ENCODE data around the gene CD300LD. TPM values are rescaled to one million over a fixed set of nuclear protein-coding genes. Genes with fewer than 3 reads are reported as not detected.

CD300LD gene
- total RNA-seq, 3 donors from 2014 or later: not detected

- no peak overlapping the region for H3K4me3 ChIP-seq
- no peak overlapping the region for H3K27ac ChIP-seq
- no peak for DNase-seq (ENCODE audit: low spot score in 2 of 2)
- no peaks in the 10 kb centered on the region for H3K9me3 ChIP-seq
- intact Hi-C loops (cut with DNase I; ENCODE audit: low total_unique reads): no loop called here
- peaks cover 0 to 34% of the 10 kb centered on the region in 2 donors for H3K27me3 ChIP-seq
- TF ChIP-seq POLR2AphosphoS5 (IDR thresholded peaks at IDR 0.05): no peak
- no peak for TF ChIP-seq POLR2A (IDR thresholded peaks at IDR 0.05)
- no peaks in the 10 kb centered on the region for H3K4me1 ChIP-seq
- no peaks in the 10 kb centered on the region for H3K36me3 ChIP-seq
These were observed 3.1 kb upstream of the CD300LD start for GRCh38 chr17:74595037-74595750.

- peaks cover 0 to 20% of the 10 kb centered on the region in 2 donors for H3K27me3 ChIP-seq
- no peak for TF ChIP-seq POLR2AphosphoS5 (IDR thresholded peaks at IDR 0.05)
- no peak for TF ChIP-seq POLR2A (IDR thresholded peaks at IDR 0.05)
- TF ChIP-seq CTCF (IDR thresholded peaks at IDR 0.05): no peak
- no peaks in the 10 kb centered on the region for H3K4me1 ChIP-seq
- no peaks in the 10 kb centered on the region for H3K36me3 ChIP-seq
- no peak overlapping the region for H3K27ac ChIP-seq
- no peak overlapping the region for H3K4me3 ChIP-seq
- H3K9me3 ChIP-seq: no peaks in the 10 kb centered on the region
- intact Hi-C loops (cut with DNase I; ENCODE audit: low total_unique reads): no loop called here
- no peak for DNase-seq (ENCODE audit: low spot score in 2 of 2)
These were observed 580 bp downstream of the CD300LD start for GRCh38 chr17:74591503-74591902.

GRCh38 chr17:74585711-74586110 is 6.4 kb downstream of the CD300LD start:
- Histone ChIP-seq H3K4me1 (no peaks in the 10 kb centered on the region), H3K9me3 (peaks cover 0 to 9% of the 10 kb centered on the region in 2 donors), H3K4me3 (no peak overlapping the region), H3K36me3 (no peaks in the 10 kb centered on the region), H3K27ac (no peak overlapping the region), H3K27me3 (peaks cover 0 to 10% of the 10 kb centered on the region in 2 donors)
- no peak for TF ChIP-seq POLR2A (IDR thresholded peaks at IDR 0.05)
- no peak for TF ChIP-seq CTCF (IDR thresholded peaks at IDR 0.05)
- TF ChIP-seq POLR2AphosphoS5 (IDR thresholded peaks at IDR 0.05): no peak
- intact Hi-C loops (cut with DNase I; ENCODE audit: low total_unique reads): no loop called here
- DNase-seq (ENCODE audit: low spot score in 2 of 2): no peak

- peaks cover 0 to 7% of the 10 kb centered on the region in 2 donors for H3K27me3 ChIP-seq
- H3K9me3 ChIP-seq: peaks cover 0 to 9% of the 10 kb centered on the region in 2 donors
- no peaks in the 10 kb centered on the region for H3K4me1 ChIP-seq
- no peak overlapping the region for H3K27ac ChIP-seq
- no peaks in the 10 kb centered on the region for H3K36me3 ChIP-seq
- intact Hi-C loops (cut with DNase I; ENCODE audit: low total_unique reads): no loop called here
- no peak for DNase-seq (ENCODE audit: low spot score in 2 of 2)
- TF ChIP-seq POLR2A (IDR thresholded peaks at IDR 0.05) (no peak), CTCF (IDR thresholded peaks at IDR 0.05) (no peak), POLR2AphosphoS5 (IDR thresholded peaks at IDR 0.05) (no peak)
- H3K4me3 ChIP-seq: no peak overlapping the region
These were observed 7.6 kb downstream of the CD300LD start for GRCh38 chr17:74584292-74585060.

GRCh38 chr17:74582633-74583032 is 9.4 kb downstream of the CD300LD start:
- Histone ChIP-seq H3K9me3 (peaks cover 0 to 9% of the 10 kb centered on the region in 2 donors), H3K4me1 (no peaks in the 10 kb centered on the region), H3K27ac (no peak overlapping the region), H3K4me3 (no peak overlapping the region), H3K27me3 (peaks cover 0 to 5% of the 10 kb centered on the region in 2 donors), H3K36me3 (no peaks in the 10 kb centered on the region)
- DNase-seq (ENCODE audit: low spot score in 2 of 2): no peak
- no peak for TF ChIP-seq POLR2AphosphoS5 (IDR thresholded peaks at IDR 0.05)
- no peak for TF ChIP-seq POLR2A (IDR thresholded peaks at IDR 0.05)
- TF ChIP-seq CTCF (IDR thresholded peaks at IDR 0.05): no peak
- intact Hi-C loops (cut with DNase I; ENCODE audit: low total_unique reads): no loop called here
